ENCODE measurements around the gene PDXK.
A peak's percentile ranks its signal among the peaks of the same experiment; 100 is the strongest.

The PDXK gene

GRCh38 chr21:43728154-43728466, 9.2 kb downstream of the PDXK start:
- H3K9me3 ChIP-seq (ENCODE audit: control insufficient read depth, insufficient read depth, low read length), result no peaks in the 10 kb centered on the region
- H3K9ac ChIP-seq (ENCODE audit: low read depth, low read length), result peak overlapping the region; percentile 74
- peaks cover 9% of the 10 kb centered on the region for H3K36me3 ChIP-seq (ENCODE audit: control insufficient read depth, insufficient read depth, low read length)
- no peaks in the 10 kb centered on the region for H3K27me3 ChIP-seq (ENCODE audit: control insufficient read depth, insufficient read depth, low read length)
- H3K4me1 ChIP-seq (ENCODE audit: control insufficient read depth, insufficient read depth, low read length), result peaks cover 8% of the 10 kb centered on the region; the same call in 1 of the 2 replicates
- H3K4me3 ChIP-seq (ENCODE audit: low read depth, low read length), result peak overlapping the region; percentile 74
- peak overlapping the region; percentile 95 for H3K27ac ChIP-seq (ENCODE audit: low read depth, low read length)

- no peaks in the 10 kb centered on the region for H3K27me3 ChIP-seq (ENCODE audit: control insufficient read depth, insufficient read depth, low read length)
- peaks cover 12% of the 10 kb centered on the region; the same call in 1 of the 2 replicates for H3K4me1 ChIP-seq (ENCODE audit: control insufficient read depth, insufficient read depth, low read length)
- H3K27ac ChIP-seq (ENCODE audit: low read depth, low read length), result peak overlapping the region; percentile 95
- H3K36me3 ChIP-seq (ENCODE audit: control insufficient read depth, insufficient read depth, low read length), result peaks cover 5% of the 10 kb centered on the region
- H3K9me3 ChIP-seq (ENCODE audit: control insufficient read depth, insufficient read depth, low read length), result no peaks in the 10 kb centered on the region
- peak overlapping the region; percentile 74 for H3K4me3 ChIP-seq (ENCODE audit: low read depth, low read length)
- H3K9ac ChIP-seq (ENCODE audit: low read depth, low read length), result peak overlapping the region; percentile 77
These were observed 9.8 kb downstream of the PDXK start for GRCh38 chr21:43728467-43729390.

GRCh38 chr21:43731476-43731875, 12.5 kb downstream of the PDXK start:
- Histone ChIP-seq H3K4me3 (ENCODE audit: low read depth, low read length) (no peak overlapping the region), H3K27ac (ENCODE audit: low read depth, low read length) (no peak overlapping the region), H3K36me3 (ENCODE audit: control insufficient read depth, insufficient read depth, low read length) (no peaks in the 10 kb centered on the region), H3K4me1 (ENCODE audit: control insufficient read depth, insufficient read depth, low read length) (peaks cover 12% of the 10 kb centered on the region; the same call in 1 of the 2 replicates), H3K9me3 (ENCODE audit: control insufficient read depth, insufficient read depth, low read length) (no peaks in the 10 kb centered on the region), H3K27me3 (ENCODE audit: control insufficient read depth, insufficient read depth, low read length) (no peaks in the 10 kb centered on the region), H3K9ac (ENCODE audit: low read depth, low read length) (no peak overlapping the region)

GRCh38 chr21:43731891-43732711, 13.2 kb downstream of the PDXK start:
- Histone ChIP-seq H3K9me3 (ENCODE audit: control insufficient read depth, insufficient read depth, low read length) (no peaks in the 10 kb centered on the region), H3K27ac (ENCODE audit: low read depth, low read length) (no peak overlapping the region), H3K36me3 (ENCODE audit: control insufficient read depth, insufficient read depth, low read length) (no peaks in the 10 kb centered on the region), H3K9ac (ENCODE audit: low read depth, low read length) (no peak overlapping the region), H3K4me1 (ENCODE audit: control insufficient read depth, insufficient read depth, low read length) (peaks cover 12% of the 10 kb centered on the region; the same call in 1 of the 2 replicates), H3K4me3 (ENCODE audit: low read depth, low read length) (no peak overlapping the region), H3K27me3 (ENCODE audit: control insufficient read depth, insufficient read depth, low read length) (no peaks in the 10 kb centered on the region)

GRCh38 chr21:43733060-43733459, 14.1 kb downstream of the PDXK start:
- no peak overlapping the region for H3K4me3 ChIP-seq (ENCODE audit: low read depth, low read length)
- H3K9ac ChIP-seq (ENCODE audit: low read depth, low read length), result no peak overlapping the region
- no peaks in the 10 kb centered on the region for H3K9me3 ChIP-seq (ENCODE audit: control insufficient read depth, insufficient read depth, low read length)
- no peaks in the 10 kb centered on the region for H3K27me3 ChIP-seq (ENCODE audit: control insufficient read depth, insufficient read depth, low read length)
- H3K4me1 ChIP-seq (ENCODE audit: control insufficient read depth, insufficient read depth, low read length), result peaks cover 9% of the 10 kb centered on the region; the same call in 1 of the 2 replicates
- no peaks in the 10 kb centered on the region for H3K36me3 ChIP-seq (ENCODE audit: control insufficient read depth, insufficient read depth, low read length)
- H3K27ac ChIP-seq (ENCODE audit: low read depth, low read length), result no peak overlapping the region

GRCh38 chr21:43733529-43734071, 14.7 kb downstream of the PDXK start:
- Histone ChIP-seq H3K4me1 (ENCODE audit: control insufficient read depth, insufficient read depth, low read length) (0 out of 2 replicates have a peak, but pooled peaks cover 6% of the 10 kb centered on the region), H3K4me3 (ENCODE audit: low read depth, low read length) (no peak overlapping the region), H3K36me3 (ENCODE audit: control insufficient read depth, insufficient read depth, low read length) (no peaks in the 10 kb centered on the region), H3K9ac (ENCODE audit: low read depth, low read length) (no peak overlapping the region), H3K27ac (ENCODE audit: low read depth, low read length) (no peak overlapping the region), H3K27me3 (ENCODE audit: control insufficient read depth, insufficient read depth, low read length) (no peaks in the 10 kb centered on the region), H3K9me3 (ENCODE audit: control insufficient read depth, insufficient read depth, low read length) (no peaks in the 10 kb centered on the region)

GRCh38 chr21:43734131-43734927, 15.4 kb downstream of the PDXK start:
- Histone ChIP-seq H3K27ac (ENCODE audit: low read depth, low read length) (no peak overlapping the region), H3K9ac (ENCODE audit: low read depth, low read length) (no peak overlapping the region), H3K4me1 (ENCODE audit: control insufficient read depth, insufficient read depth, low read length) (0 out of 2 replicates have a peak, but pooled peaks cover 6% of the 10 kb centered on the region), H3K4me3 (ENCODE audit: low read depth, low read length) (no peak overlapping the region), H3K27me3 (ENCODE audit: control insufficient read depth, insufficient read depth, low read length) (no peaks in the 10 kb centered on the region), H3K9me3 (ENCODE audit: control insufficient read depth, insufficient read depth, low read length) (no peaks in the 10 kb centered on the region), H3K36me3 (ENCODE audit: control insufficient read depth, insufficient read depth, low read length) (no peaks in the 10 kb centered on the region)

GRCh38 chr21:43734928-43735229, 15.9 kb downstream of the PDXK start:
- Histone ChIP-seq H3K4me3 (ENCODE audit: low read depth, low read length) (no peak overlapping the region), H3K27ac (ENCODE audit: low read depth, low read length) (no peak overlapping the region), H3K27me3 (ENCODE audit: control insufficient read depth, insufficient read depth, low read length) (no peaks in the 10 kb centered on the region), H3K9ac (ENCODE audit: low read depth, low read length) (no peak overlapping the region), H3K4me1 (ENCODE audit: control insufficient read depth, insufficient read depth, low read length) (0 out of 2 replicates have a peak, but pooled peaks cover 4% of the 10 kb centered on the region), H3K36me3 (ENCODE audit: control insufficient read depth, insufficient read depth, low read length) (no peaks in the 10 kb centered on the region), H3K9me3 (ENCODE audit: control insufficient read depth, insufficient read depth, low read length) (no peaks in the 10 kb centered on the region)

GRCh38 chr21:43735236-43736091, 16.5 kb downstream of the PDXK start:
- Histone ChIP-seq H3K27ac (ENCODE audit: low read depth, low read length) (no peak overlapping the region), H3K4me1 (ENCODE audit: control insufficient read depth, insufficient read depth, low read length) (peaks cover 7% of the 10 kb centered on the region; the same call in 1 of the 2 replicates)

More at GRCh38 chr21:43735236-43736091, 16.5 kb downstream of the PDXK start:
- Histone ChIP-seq H3K36me3 (ENCODE audit: control insufficient read depth, insufficient read depth, low read length) (no peaks in the 10 kb centered on the region), H3K4me3 (ENCODE audit: low read depth, low read length) (no peak overlapping the region), H3K27me3 (ENCODE audit: control insufficient read depth, insufficient read depth, low read length) (no peaks in the 10 kb centered on the region), H3K9ac (ENCODE audit: low read depth, low read length) (no peak overlapping the region), H3K9me3 (ENCODE audit: control insufficient read depth, insufficient read depth, low read length) (no peaks in the 10 kb centered on the region)

Measured in HUES48 (cell line).